Tibial nerve (tissue), 4 donors: ENCODE measurements around the gene PIR. TPM values are rescaled to one million over a fixed set of nuclear protein-coding genes. Genes with fewer than 3 reads are reported as not detected.

Experiments used
- DNase-seq, 2 donors: peaks; one replicate each; pipeline ENCODE4 v3.0.0-alpha.2; 2019; ENCODE audit warnings: low spot score in 2 of 2
- H3K27ac ChIP-seq, 4 donors: fragments of 200-600 bp; sonication (generic) in 3 of 4; one replicate each; pipeline ENCODE4 v1.5.1; 2017 to 2019; ENCODE audit warnings: mild to moderate bottlenecking in 1 of 4
- H3K27me3 ChIP-seq, 2 donors: fragments of 200-600 bp; sonication (generic) in 1 of 2; one replicate each; pipeline versions ENCODE4 v1.5.1 to v1.6.0; 2017 to 2019
- H3K36me3 ChIP-seq, 3 donors: fragments of 200-600 bp; sonication (generic); one replicate each; pipeline ENCODE4 v1.5.1; 2018 to 2019
- H3K4me1 ChIP-seq, 4 donors: fragments of 200-600 bp; sonication (generic) in 3 of 4; one replicate each; pipeline ENCODE4 v1.5.1; 2017 to 2019
- H3K4me3 ChIP-seq, 4 donors: fragments of 200-600 bp; sonication (generic) in 3 of 4; one replicate each; pipeline ENCODE4 v1.5.1; 2017 to 2019; ENCODE audit warnings: mild to moderate bottlenecking in 1 of 4, moderate library complexity in 1 of 4
- H3K9me3 ChIP-seq, 4 donors: fragments of 200-600 bp; sonication (generic) in 3 of 4; one replicate each; pipeline ENCODE4 v1.5.1; 2017 to 2019
- EP300 ChIP-seq, 2 donors: sonication (generic); formaldehyde crosslinking; IDR thresholded peaks; one replicate each; pipeline ENCODE4 v1.6.1; 2017; ENCODE audit warnings: antibody characterized with exemption in 2 of 2, mild to moderate bottlenecking in 1 of 2
- POLR2A ChIP-seq, 2 donors: fragments of 450-650 bp; IDR thresholded peaks; one replicate each; pipeline ENCODE4 v1.6.1; 2017; ENCODE audit warnings: antibody characterized with exemption in 2 of 2, mild to moderate bottlenecking in 2 of 2, moderate library complexity in 2 of 2
- WGBS, 2 donors: methylation state at CpG; one replicate each; pipeline ENCODE4 v1.1.5; 2018; 5-methylcytosine and 5-hydroxymethylcytosine counted together
- total RNA-seq, 4 donors: library from RNA; depleted of rRNA; stranded (reverse); fragments of >200 nt; gene quantifications; one replicate each; pipeline ENCODE4 v1.1.0, GENCODE V29; 2016
- TF ChIP-seq, protein P1 (sequence below), 5 experiments: fragments of 200-600 bp in 3 of 5; fragments of 450-650 bp in 2 of 5; sonication (generic) in 3 of 5; IDR thresholded peaks; one replicate each; pipeline ENCODE4 v1.5.1; 2016 to 2019; ENCODE audit warnings: antibody characterized with exemption in 5 of 5, mild to moderate bottlenecking in 3 of 5, moderate library complexity in 2 of 5

Gene PIR
- total RNA-seq, 4 donors from 2014 or later = 10.6 to 27.6 (median 23.4) TPM

GRCh38 chrX:15448010-15448639 lies 45.0 kb downstream of the PIR start:
- WGBS, 2 donors = 44 to 49% methylated on average over 5 of the region's 5 CpGs
- TF ChIP-seq POLR2A (IDR thresholded peaks at IDR 0.05) = no peak
- TF ChIP-seq, protein P1, sequence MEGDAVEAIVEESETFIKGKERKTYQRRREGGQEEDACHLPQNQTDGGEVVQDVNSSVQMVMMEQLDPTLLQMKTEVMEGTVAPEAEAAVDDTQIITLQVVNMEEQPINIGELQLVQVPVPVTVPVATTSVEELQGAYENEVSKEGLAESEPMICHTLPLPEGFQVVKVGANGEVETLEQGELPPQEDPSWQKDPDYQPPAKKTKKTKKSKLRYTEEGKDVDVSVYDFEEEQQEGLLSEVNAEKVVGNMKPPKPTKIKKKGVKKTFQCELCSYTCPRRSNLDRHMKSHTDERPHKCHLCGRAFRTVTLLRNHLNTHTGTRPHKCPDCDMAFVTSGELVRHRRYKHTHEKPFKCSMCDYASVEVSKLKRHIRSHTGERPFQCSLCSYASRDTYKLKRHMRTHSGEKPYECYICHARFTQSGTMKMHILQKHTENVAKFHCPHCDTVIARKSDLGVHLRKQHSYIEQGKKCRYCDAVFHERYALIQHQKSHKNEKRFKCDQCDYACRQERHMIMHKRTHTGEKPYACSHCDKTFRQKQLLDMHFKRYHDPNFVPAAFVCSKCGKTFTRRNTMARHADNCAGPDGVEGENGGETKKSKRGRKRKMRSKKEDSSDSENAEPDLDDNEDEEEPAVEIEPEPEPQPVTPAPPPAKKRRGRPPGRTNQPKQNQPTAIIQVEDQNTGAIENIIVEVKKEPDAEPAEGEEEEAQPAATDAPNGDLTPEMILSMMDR (IDR thresholded peaks at IDR 0.05) = no peak
- TF ChIP-seq EP300 (IDR thresholded peaks at IDR 0.05) = no peak
- Histone ChIP-seq H3K4me1 (no peaks in the 10 kb centered on the region), H3K4me3 (no peak overlapping the region), H3K9me3 (no peaks in the 10 kb centered on the region), H3K27ac (no peak overlapping the region), H3K36me3 (no peaks in the 10 kb centered on the region), H3K27me3 (no peaks in the 10 kb centered on the region)
- DNase-seq = no peak

- 67 to 68% methylated on average over 5 of the region's 5 CpGs for WGBS, 2 donors
- Histone ChIP-seq H3K27me3 (no peaks in the 10 kb centered on the region), H3K4me3 (no peak overlapping the region), H3K9me3 (no peaks in the 10 kb centered on the region), H3K27ac (no peak overlapping the region), H3K36me3 (no peaks in the 10 kb centered on the region), H3K4me1 (no peaks in the 10 kb centered on the region)
- no peak for TF ChIP-seq EP300 (IDR thresholded peaks at IDR 0.05)
- TF ChIP-seq, protein P1 (IDR thresholded peaks at IDR 0.05) = no peak
- no peak for TF ChIP-seq POLR2A (IDR thresholded peaks at IDR 0.05)
- DNase-seq = no peak
Measured at GRCh38 chrX:15441464-15441863, 51.7 kb downstream of the PIR start.

GRCh38 chrX:15438332-15438731 lies 54.8 kb downstream of the PIR start:
- TF ChIP-seq POLR2A (IDR thresholded peaks at IDR 0.05) = no peak
- TF ChIP-seq, protein P1 (IDR thresholded peaks at IDR 0.05) = no peak
- no peak for TF ChIP-seq EP300 (IDR thresholded peaks at IDR 0.05)
- Histone ChIP-seq H3K36me3 (no peaks in the 10 kb centered on the region), H3K27me3 (no peaks in the 10 kb centered on the region), H3K9me3 (no peaks in the 10 kb centered on the region), H3K27ac (no peak overlapping the region), H3K4me3 (no peak overlapping the region), H3K4me1 (no peaks in the 10 kb centered on the region)
- no peak for DNase-seq
- WGBS, 2 donors = 88 to 92% methylated on average over 3 of the region's 3 CpGs

GRCh38 chrX:15437724-15438123 lies 55.4 kb downstream of the PIR start:
- 97 to 100% methylated on average over 1 of the region's 1 CpG for WGBS, 2 donors
- H3K9me3 ChIP-seq = no peaks in the 10 kb centered on the region
- no peaks in the 10 kb centered on the region for H3K27me3 ChIP-seq
- no peak overlapping the region for H3K4me3 ChIP-seq
- peak in 1 of 2 donors; percentile 7 for DNase-seq
- TF ChIP-seq, protein P1 (IDR thresholded peaks at IDR 0.05) = no peak
- TF ChIP-seq EP300 (IDR thresholded peaks at IDR 0.05) (no peak), POLR2A (IDR thresholded peaks at IDR 0.05) (no peak)
- H3K36me3 ChIP-seq = no peaks in the 10 kb centered on the region
- no peaks in the 10 kb centered on the region for H3K4me1 ChIP-seq
- H3K27ac ChIP-seq = no peak overlapping the region

GRCh38 chrX:15435836-15436619 lies 57.1 kb downstream of the PIR start:
- Histone ChIP-seq H3K9me3 (no peaks in the 10 kb centered on the region), H3K4me3 (no peak overlapping the region), H3K4me1 (no peaks in the 10 kb centered on the region), H3K27ac (no peak overlapping the region), H3K27me3 (no peaks in the 10 kb centered on the region), H3K36me3 (no peaks in the 10 kb centered on the region)
- TF ChIP-seq EP300 (IDR thresholded peaks at IDR 0.05) = peak in 1 of 2 donors; percentile 29
- TF ChIP-seq, protein P1 (IDR thresholded peaks at IDR 0.05) = no peak
- 50 to 82% methylated on average over 2 of the region's 2 CpGs for WGBS, 2 donors
- no peak for DNase-seq
